MCF 10A (cell line): ENCODE data around the gene SH3RF1. TPM values are rescaled to one million over a fixed set of nuclear protein-coding genes. Genes with fewer than 3 reads are reported as not detected.

ENCODE experiments used
- BruUV-seq: library from RNA; stranded (reverse); fragments of 400-500 nt; replicated peaks from 2 replicates; lab custom pipeline; 2021; lab: Mats Ljungman, UMichigan
- CTCF ChIA-PET: fragments of 300-600 bp; sonication (Branson Sonifier 250); formaldehyde crosslinking; extraction: SDS; loops from one replicate; lab custom pipeline; 2021; ENCODE audit warnings: antibody characterized with exemption, inconsistent platforms; lab: Yijun Ruan, JAX
- POLR2A ChIA-PET: fragments of 300-600, 350-650 bp; sonication (Branson Sonifier 250); formaldehyde crosslinking; extraction: SDS; loops from one replicate; lab custom pipeline; 2020; ENCODE audit warnings: antibody characterized with exemption, inconsistent platforms; lab: Yijun Ruan, JAX
- DNase-seq: peaks from one replicate; pipeline ENCODE4 v3.0.0-alpha.2; 2018; ENCODE audit not compliant: unreplicated experiment
- H3K27ac Mint-ChIP-seq: one replicate; pipeline ENCODE4 v1.8.0; 2022; ENCODE audit warnings: mild to moderate bottlenecking, low read depth, mixed read lengths; ENCODE audit not compliant: unreplicated experiment
- H3K27me3 Mint-ChIP-seq: one replicate; pipeline ENCODE4 v1.8.0; 2022; ENCODE audit warnings: mixed read lengths; ENCODE audit not compliant: insufficient read depth, unreplicated experiment
- H3K36me3 Mint-ChIP-seq: one replicate; pipeline ENCODE4 v1.8.0; 2022; ENCODE audit warnings: mild to moderate bottlenecking, moderate library complexity, mixed read lengths; ENCODE audit not compliant: insufficient read depth, unreplicated experiment
- H3K4me1 Mint-ChIP-seq: one replicate; pipeline ENCODE4 v1.8.0; 2022; ENCODE audit warnings: mixed read lengths; ENCODE audit not compliant: insufficient read depth, unreplicated experiment
- H3K4me3 Mint-ChIP-seq: one replicate; pipeline ENCODE4 v1.8.0; 2022; ENCODE audit warnings: mild to moderate bottlenecking, moderate library complexity, mixed read lengths; ENCODE audit not compliant: unreplicated experiment
- H3K9me3 Mint-ChIP-seq: one replicate; pipeline ENCODE4 v1.8.0; 2022; ENCODE audit warnings: mixed read lengths; ENCODE audit not compliant: unreplicated experiment
- CTCF ChIP-seq: fragments of 200-600 bp; IDR thresholded peaks from one replicate; pipeline ENCODE4 v1.8.0; 2022; ENCODE audit warnings: antibody characterized with exemption, mild to moderate bottlenecking; ENCODE audit not compliant: unreplicated experiment
- intact Hi-C: fragments of 100-400 bp; cut with micrococcal nuclease; formaldehyde crosslinking; loops from 2 replicates; pipeline ENCODE4 v1.14.1; 2022
- total RNA-seq: library from RNA; stranded (reverse); gene quantifications from 2 replicates; pipeline ENCODE4 v1.2.3, GENCODE V29; 2022

The SH3RF1 gene
- total RNA-seq, 1 experiment from 2014 or later = 17.4 TPM

- BruUV-seq = no TSS peak
- CTCF ChIA-PET = interaction anchor here (0.6 kb wide), 1 partner anchor 31 kb away, joined by 3 read pairs; the partner anchor contains the start of gene SH3RF1
- DNase-seq = no peak
- H3K27me3 Mint-ChIP-seq = no peaks in the 10 kb centered on the region
- no peak for TF ChIP-seq CTCF
- intact Hi-C loops = no loop called here
- peaks cover 40% of the 10 kb centered on the region for H3K4me1 Mint-ChIP-seq
- no peaks in the 10 kb centered on the region for H3K36me3 Mint-ChIP-seq
- no peaks in the 10 kb centered on the region for H3K9me3 Mint-ChIP-seq
- no peak overlapping the region for H3K27ac Mint-ChIP-seq
- POLR2A ChIA-PET = interaction anchor here (0.6 to 2.8 kb wide), 6 partner anchors 12 to 198 kb away, joined by 3 to 41 read pairs (median 3); partner anchors contain the start of gene SH3RF1
- H3K4me3 Mint-ChIP-seq = no peak overlapping the region
Observed at GRCh38 chr4:169239221-169239905, 31.4 kb downstream of the SH3RF1 start.

- H3K4me3 Mint-ChIP-seq = no peak overlapping the region
- TF ChIP-seq CTCF = no peak
- POLR2A ChIA-PET = interaction anchor here (0.7 to 2.8 kb wide), 8 partner anchors 9 to 477 kb away, joined by 3 to 41 read pairs (median 3); partner anchors contain the start of gene SH3RF1
- no peaks in the 10 kb centered on the region for H3K27me3 Mint-ChIP-seq
- H3K36me3 Mint-ChIP-seq = no peaks in the 10 kb centered on the region
- BruUV-seq = no TSS peak
- intact Hi-C loops = no loop called here
- CTCF ChIA-PET = interaction anchor here (0.6 to 1.5 kb wide), 4 partner anchors 14 to 43 kb away, joined by 3 to 4 read pairs (median 4); no protein-coding TSS in a partner anchor
- H3K9me3 Mint-ChIP-seq = no peaks in the 10 kb centered on the region
- no peak overlapping the region for H3K27ac Mint-ChIP-seq
- peak; percentile 59 for DNase-seq
- H3K4me1 Mint-ChIP-seq = peaks cover 39% of the 10 kb centered on the region
Observed at GRCh38 chr4:169238445-169238844, 32.3 kb downstream of the SH3RF1 start.

- peaks cover 39% of the 10 kb centered on the region for H3K4me1 Mint-ChIP-seq
Observed at GRCh38 chr4:169236873-169237626, 33.7 kb downstream of the SH3RF1 start.

More at GRCh38 chr4:169236873-169237626, 33.7 kb downstream of the SH3RF1 start:
- POLR2A ChIA-PET = interaction anchor here (0.6 to 2.8 kb wide), 6 partner anchors 10 to 451 kb away, joined by 3 to 41 read pairs (median 5); partner anchors contain the start of genes CBR4 and SH3RF1
- Mint-ChIP-seq H3K27ac (no peak overlapping the region), H3K36me3 (no peaks in the 10 kb centered on the region), H3K9me3 (no peaks in the 10 kb centered on the region), H3K4me3 (no peak overlapping the region), H3K27me3 (no peaks in the 10 kb centered on the region)
- peak; percentile 24 for DNase-seq
- CTCF ChIA-PET = interaction anchor here (1.0 to 1.5 kb wide), 2 partner anchors 12 to 16 kb away, joined by 3 to 4 read pairs; no protein-coding TSS in a partner anchor
- no peak for TF ChIP-seq CTCF
- no TSS peak for BruUV-seq
- intact Hi-C loops = no loop called here
